ENCODE data around the gene MMP17.

GRCh38 chr12:131832321-131833231, 4.4 kb downstream of the MMP17 start:
- TF ChIP-seq, protein P1, sequence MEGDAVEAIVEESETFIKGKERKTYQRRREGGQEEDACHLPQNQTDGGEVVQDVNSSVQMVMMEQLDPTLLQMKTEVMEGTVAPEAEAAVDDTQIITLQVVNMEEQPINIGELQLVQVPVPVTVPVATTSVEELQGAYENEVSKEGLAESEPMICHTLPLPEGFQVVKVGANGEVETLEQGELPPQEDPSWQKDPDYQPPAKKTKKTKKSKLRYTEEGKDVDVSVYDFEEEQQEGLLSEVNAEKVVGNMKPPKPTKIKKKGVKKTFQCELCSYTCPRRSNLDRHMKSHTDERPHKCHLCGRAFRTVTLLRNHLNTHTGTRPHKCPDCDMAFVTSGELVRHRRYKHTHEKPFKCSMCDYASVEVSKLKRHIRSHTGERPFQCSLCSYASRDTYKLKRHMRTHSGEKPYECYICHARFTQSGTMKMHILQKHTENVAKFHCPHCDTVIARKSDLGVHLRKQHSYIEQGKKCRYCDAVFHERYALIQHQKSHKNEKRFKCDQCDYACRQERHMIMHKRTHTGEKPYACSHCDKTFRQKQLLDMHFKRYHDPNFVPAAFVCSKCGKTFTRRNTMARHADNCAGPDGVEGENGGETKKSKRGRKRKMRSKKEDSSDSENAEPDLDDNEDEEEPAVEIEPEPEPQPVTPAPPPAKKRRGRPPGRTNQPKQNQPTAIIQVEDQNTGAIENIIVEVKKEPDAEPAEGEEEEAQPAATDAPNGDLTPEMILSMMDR (IDR thresholded peaks at IDR 0.05; ENCODE audit: low read depth, low read length, poor library complexity, severe bottlenecking): no peak
- no peak for TF ChIP-seq EZH2phosphoT487 (IDR thresholded peaks at IDR 0.05; ENCODE audit: borderline replicate concordance, low read length)
